ENCODE results near the gene RAD51B.

DNA sequence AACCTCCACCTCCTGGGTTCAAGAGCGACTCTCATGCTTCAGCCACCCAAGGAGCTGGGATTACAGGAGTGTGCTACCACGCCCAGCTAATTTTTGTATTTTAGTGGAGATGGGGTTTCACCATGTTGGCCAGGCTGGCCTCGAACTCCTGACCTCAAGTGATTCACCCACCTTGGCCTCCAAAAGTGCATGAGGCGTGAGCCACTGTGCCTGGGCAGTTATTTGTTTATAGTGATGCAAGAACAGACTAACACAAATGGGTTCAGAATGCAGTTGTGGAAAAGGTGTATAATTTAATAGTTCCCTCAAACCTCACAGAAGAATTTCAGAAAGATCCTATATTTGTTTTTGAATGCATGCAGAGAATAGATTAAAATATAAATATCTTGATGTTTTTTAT, 526.2 kb downstream of the RAD51B start:
- TF ChIP-seq POLR2A (conservative IDR thresholded peaks at IDR 0.05) (no peak), ZNF444 (CRISPR knock-in tag; IDR thresholded peaks at IDR 0.05) (no peak), NONO (IDR thresholded peaks at IDR 0.05; ENCODE audit: low read depth in 2 of 2, low read length in 1 of 2) (no peak), SMAD4 (CRISPR knock-in tag; conservative IDR thresholded peaks at IDR 0.05) (no peak), JUNB (CRISPR knock-in tag; conservative IDR thresholded peaks at IDR 0.05) (no peak), TCF7L2 (IDR thresholded peaks at IDR 0.05; ENCODE audit: low read depth, low read length) (no peak)
- TF ChIP-seq, protein P1, sequence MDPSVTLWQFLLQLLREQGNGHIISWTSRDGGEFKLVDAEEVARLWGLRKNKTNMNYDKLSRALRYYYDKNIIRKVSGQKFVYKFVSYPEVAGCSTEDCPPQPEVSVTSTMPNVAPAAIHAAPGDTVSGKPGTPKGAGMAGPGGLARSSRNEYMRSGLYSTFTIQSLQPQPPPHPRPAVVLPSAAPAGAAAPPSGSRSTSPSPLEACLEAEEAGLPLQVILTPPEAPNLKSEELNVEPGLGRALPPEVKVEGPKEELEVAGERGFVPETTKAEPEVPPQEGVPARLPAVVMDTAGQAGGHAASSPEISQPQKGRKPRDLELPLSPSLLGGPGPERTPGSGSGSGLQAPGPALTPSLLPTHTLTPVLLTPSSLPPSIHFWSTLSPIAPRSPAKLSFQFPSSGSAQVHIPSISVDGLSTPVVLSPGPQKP (CRISPR knock-in tag; IDR thresholded peaks at IDR 0.05) = no peak

All from K562 (cell line).